Stimulated activated naive CD8-positive, alpha-beta T cell treated with anti-CD3 and anti-CD28 coated beads, Interleukin-15, amount 100 ng/mL, for 72 hours (primary cell): Measurements from ENCODE around the gene DNAH3.
"Not testable (repeated sequence)": the region's sequence is repeated elsewhere in the genome, so short reads cannot be mapped to it uniquely, and the experiment has no call there.

Source experiments
- ATAC-seq: fragments of 150-1000 bp; cut with Tn5 transposase; 2 replicates; pipeline ENCODE4 v1.10.0; 2021; ENCODE audit warnings: mild to moderate bottlenecking, moderate library complexity
- DNase-seq, 2 donors: peaks; one replicate each; pipeline ENCODE4 v3.0.0; 2021 to 2022
- H3K27ac Mint-ChIP-seq, 2 donors: one replicate each; pipeline ENCODE4 v1.8.0; 2022; ENCODE audit warnings: mild to moderate bottlenecking in 2 of 2, mixed read lengths in 2 of 2, moderate library complexity in 2 of 2
- H3K27me3 Mint-ChIP-seq: one replicate; pipeline ENCODE4 v1.8.0; 2022; ENCODE audit warnings: mixed read lengths
- H3K4me1 Mint-ChIP-seq: one replicate; pipeline ENCODE4 v1.8.0; 2022; ENCODE audit warnings: mild to moderate bottlenecking, mixed read lengths
- H3K4me3 Mint-ChIP-seq, 2 donors: one replicate each; pipeline ENCODE4 v1.8.0; 2022; ENCODE audit warnings: mild to moderate bottlenecking in 2 of 2, mixed read lengths in 2 of 2, moderate library complexity in 1 of 2
- H3K9me3 Mint-ChIP-seq, 2 donors: one replicate each; pipeline ENCODE4 v1.8.0; 2022; ENCODE audit warnings: mixed read lengths in 2 of 2

DNAH3 gene

DNA sequence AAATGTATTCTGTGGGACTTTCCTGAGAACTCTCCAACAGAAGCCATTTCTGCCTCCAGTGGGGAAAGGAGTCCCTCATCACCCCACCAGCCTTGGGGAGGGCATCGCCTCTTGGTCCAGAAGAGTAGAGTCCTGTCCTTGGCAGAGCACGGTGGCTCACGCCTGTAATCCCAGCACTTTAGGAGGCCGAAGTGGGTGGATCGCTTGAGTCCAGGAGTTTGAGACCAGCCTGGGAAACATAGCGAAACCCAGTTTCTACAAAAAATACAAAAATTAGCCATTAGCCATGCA, 209.1 kb downstream of the DNAH3 start:
- peak overlapping the region in 1 of 2 donors; percentile 48 for H3K27ac Mint-ChIP-seq
- no peaks in the 10 kb centered on the region for H3K27me3 Mint-ChIP-seq
- H3K4me1 Mint-ChIP-seq, result peaks cover 50% of the 10 kb centered on the region
- no peak for ATAC-seq
- peak overlapping the region in 1 of 2 donors; percentile 16 for H3K4me3 Mint-ChIP-seq
- no peak for DNase-seq
- no peaks in the 10 kb centered on the region for H3K9me3 Mint-ChIP-seq

DNA sequence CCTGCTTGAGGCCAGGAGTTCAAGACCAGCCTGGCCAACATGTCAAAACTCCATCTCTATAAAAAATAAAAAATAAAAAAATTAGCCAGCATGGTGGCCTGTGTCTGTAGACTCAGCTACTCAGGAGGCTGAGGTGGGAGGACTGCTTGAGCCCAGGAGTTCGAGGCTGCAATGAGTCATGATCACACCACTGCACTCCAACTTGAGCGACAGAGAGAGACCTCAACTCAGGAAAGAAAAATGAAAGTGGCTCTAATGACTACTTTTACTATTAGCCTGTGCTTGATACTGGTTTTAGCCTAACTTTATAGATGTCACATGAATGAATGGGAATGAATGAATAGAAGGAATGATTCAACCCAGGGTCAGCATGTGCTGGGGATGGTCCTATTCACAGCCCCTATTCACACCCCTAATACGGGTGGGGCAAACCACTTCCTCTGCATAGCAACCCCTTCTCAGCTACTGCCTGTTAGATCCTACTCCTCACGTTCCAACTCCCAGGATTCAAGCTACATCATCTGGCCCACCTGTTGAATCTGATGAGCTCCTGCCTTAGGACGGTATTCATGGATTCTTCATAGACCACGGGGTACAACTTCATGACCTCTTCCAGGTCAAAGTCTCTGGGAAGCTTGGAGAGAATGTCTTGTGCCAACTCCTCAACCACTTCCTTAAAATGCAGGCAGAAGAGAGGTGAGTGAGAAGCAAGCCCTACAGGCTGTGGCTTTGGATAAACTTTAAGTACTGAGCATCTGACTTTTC, 209.6 kb downstream of the DNAH3 start:
- Mint-ChIP-seq H3K9me3 (no peaks in the 10 kb centered on the region), H3K27me3 (no peaks in the 10 kb centered on the region), H3K4me3 (peak overlapping the region in 1 of 2 donors; percentile 16), H3K4me1 (peaks cover 50% of the 10 kb centered on the region), H3K27ac (peak overlapping the region in 1 of 2 donors; percentile 48)
- ATAC-seq (peak; percentile 49), DNase-seq (peak; percentile 7 to 21)

GRCh38 chr16:20939611-20940010, 211.0 kb downstream of the DNAH3 start:
- ATAC-seq (peak; percentile 59), DNase-seq (no peak)
- H3K9me3 Mint-ChIP-seq, result no peaks in the 10 kb centered on the region

GRCh38 chr16:20938426-20938825, 212.2 kb downstream of the DNAH3 start:
- H3K27ac Mint-ChIP-seq, result no peak overlapping the region
- ATAC-seq, result peak; percentile 67
- H3K27me3 Mint-ChIP-seq, result peaks cover 6% of the 10 kb centered on the region
- no peak for DNase-seq
- no peaks in the 10 kb centered on the region for H3K9me3 Mint-ChIP-seq
- peaks cover 33% of the 10 kb centered on the region for H3K4me1 Mint-ChIP-seq
- H3K4me3 Mint-ChIP-seq, result no peak overlapping the region

More at GRCh38 chr16:20939611-20940010, 211.0 kb downstream of the DNAH3 start:
- Mint-ChIP-seq H3K27me3 (peaks cover 6% of the 10 kb centered on the region), H3K27ac (no peak overlapping the region), H3K4me3 (no peak overlapping the region), H3K4me1 (peaks cover 45% of the 10 kb centered on the region)

DNA sequence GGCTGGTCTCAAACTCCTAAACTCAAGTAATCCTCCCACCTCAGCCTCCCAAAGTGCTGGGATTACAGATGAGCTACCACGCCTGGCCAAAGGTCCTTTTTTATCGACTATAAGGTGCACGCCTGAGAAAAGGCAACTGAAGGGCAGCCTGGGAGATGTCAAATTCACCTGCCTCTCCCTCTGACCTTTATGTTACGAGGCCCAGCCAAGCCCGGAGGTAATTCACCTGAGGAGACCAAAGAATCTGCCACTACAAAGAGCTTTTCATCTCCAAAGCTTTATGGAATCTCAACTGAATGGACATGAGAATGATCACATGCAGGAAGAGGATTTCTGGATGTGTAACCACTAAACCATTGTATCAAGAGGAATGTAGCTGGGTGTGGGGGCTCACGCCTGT, 212.9 kb downstream of the DNAH3 start:
- no peak overlapping the region for H3K4me3 Mint-ChIP-seq
- peaks cover 26% of the 10 kb centered on the region for H3K4me1 Mint-ChIP-seq
- peaks cover 6% of the 10 kb centered on the region for H3K27me3 Mint-ChIP-seq
- DNase-seq (no peak), ATAC-seq (no peak)
- H3K9me3 Mint-ChIP-seq, result no peaks in the 10 kb centered on the region
- no peak overlapping the region for H3K27ac Mint-ChIP-seq

GRCh38 chr16:20933589-20933988, 217.1 kb downstream of the DNAH3 start:
- H3K27me3 Mint-ChIP-seq, result peaks cover 6% of the 10 kb centered on the region
- no peaks in the 10 kb centered on the region for H3K9me3 Mint-ChIP-seq
- peaks cover 5% of the 10 kb centered on the region for H3K4me1 Mint-ChIP-seq
- no peak for ATAC-seq
- no peak overlapping the region for H3K27ac Mint-ChIP-seq
- no peak for DNase-seq
- H3K4me3 Mint-ChIP-seq, result no peak overlapping the region

- Mint-ChIP-seq H3K9me3 (no peaks in the 10 kb centered on the region), H3K4me1 (no peaks in the 10 kb centered on the region), H3K27me3 (peaks cover 6% of the 10 kb centered on the region), H3K4me3 (no peak overlapping the region), H3K27ac (no peak overlapping the region)
- ATAC-seq, result no peak
- DNase-seq, result no peak
These were observed 219.5 kb downstream of the DNAH3 start for GRCh38 chr16:20931066-20931600.

- Mint-ChIP-seq H3K4me1 (no peaks in the 10 kb centered on the region), H3K4me3 (no peak overlapping the region), H3K9me3 (no peaks in the 10 kb centered on the region), H3K27ac (no peak overlapping the region), H3K27me3 (peaks cover 6% of the 10 kb centered on the region)
- DNase-seq (no peak), ATAC-seq (no peak)
These were observed 220.3 kb downstream of the DNAH3 start for GRCh38 chr16:20930365-20930690.

DNA sequence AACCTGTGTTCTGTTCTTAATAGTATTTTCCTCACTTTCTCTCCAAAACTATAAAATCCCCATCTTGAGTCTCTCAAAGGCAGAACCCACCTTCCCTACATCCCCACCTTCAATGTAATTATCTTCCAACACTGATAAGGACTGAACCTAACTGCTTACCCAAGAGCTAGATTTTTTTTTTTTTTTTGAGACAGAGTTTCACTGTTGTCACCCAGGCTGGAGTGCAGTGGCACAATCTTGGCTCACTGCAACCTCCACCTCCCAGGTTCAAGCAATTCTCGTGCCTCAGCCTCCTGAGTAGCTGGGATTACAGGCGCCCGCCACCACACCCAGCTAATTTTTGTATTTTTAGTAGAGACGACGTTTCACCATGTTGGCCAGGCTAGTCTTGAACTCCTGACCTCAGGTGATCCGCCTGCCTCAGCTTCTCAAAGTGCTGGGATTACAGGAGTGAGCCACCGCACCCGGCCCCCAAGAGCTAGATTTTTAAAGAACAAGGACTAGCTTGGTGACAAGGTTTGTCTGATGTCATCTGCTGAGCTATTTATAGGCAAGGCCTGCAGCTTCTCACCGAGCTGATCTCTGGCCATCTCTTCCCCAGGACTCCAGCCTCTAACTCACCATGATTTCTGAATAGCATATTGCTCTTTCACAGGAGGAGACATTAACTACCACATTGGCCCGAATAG, 220.8 kb downstream of the DNAH3 start:
- H3K4me3 Mint-ChIP-seq, H3K4me1 Mint-ChIP-seq, H3K27me3 Mint-ChIP-seq, H3K27ac Mint-ChIP-seq, ATAC-seq, DNase-seq, H3K9me3 Mint-ChIP-seq: not testable (repeated sequence)

DNA sequence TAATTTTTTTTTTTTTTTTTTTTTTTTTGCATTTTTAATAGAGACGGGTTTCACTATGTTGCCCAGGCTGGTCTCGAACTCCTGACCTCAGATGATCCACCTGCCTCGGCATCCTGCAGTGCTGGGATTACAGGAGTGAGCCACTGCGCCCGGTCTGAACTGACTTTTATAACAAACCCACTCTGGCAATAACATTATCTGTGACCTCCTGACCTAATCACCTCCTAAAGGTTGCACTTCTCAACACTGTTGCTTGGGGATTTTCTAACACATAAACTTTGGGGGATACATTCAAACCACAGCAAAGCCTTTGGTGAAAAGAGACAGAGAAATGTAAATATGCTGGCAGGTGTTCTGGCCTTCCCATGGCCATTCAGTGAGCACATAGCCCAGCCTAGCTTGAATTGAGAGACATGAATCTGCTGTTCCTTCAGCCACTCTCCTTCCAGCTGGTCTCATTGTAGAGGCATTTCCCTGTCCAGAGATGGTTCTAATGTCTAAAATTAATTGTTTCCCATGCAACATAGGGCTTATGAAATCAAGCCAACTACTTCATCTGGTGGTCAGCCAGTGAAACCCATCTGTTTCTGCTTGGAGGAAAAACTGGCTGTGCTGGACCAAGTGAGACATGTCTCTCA, 221.8 kb downstream of the DNAH3 start:
- Mint-ChIP-seq H3K4me1 (no peaks in the 10 kb centered on the region), H3K27ac (no peak overlapping the region), H3K4me3 (no peak overlapping the region), H3K27me3 (no peaks in the 10 kb centered on the region), H3K9me3 (no peaks in the 10 kb centered on the region)
- ATAC-seq (no peak), DNase-seq (no peak)

DNA sequence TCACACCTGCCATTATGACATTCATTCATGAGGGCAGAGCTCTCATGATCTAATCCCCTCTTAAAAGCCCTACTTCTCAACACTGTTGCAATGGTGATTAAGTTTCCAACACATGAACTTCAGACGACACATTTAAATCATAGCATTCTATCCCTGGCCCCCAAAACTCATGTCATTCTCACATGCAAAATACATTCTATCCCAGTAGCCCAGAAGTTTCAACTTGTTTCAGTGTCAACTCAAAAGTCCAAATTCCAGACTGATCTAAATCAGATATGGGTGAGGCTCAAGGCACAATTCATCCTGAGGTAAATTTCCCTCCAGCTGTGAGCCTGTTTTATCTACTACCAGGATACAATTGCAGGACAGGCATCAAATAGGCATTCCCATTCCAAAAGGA, 224.9 kb downstream of the DNAH3 start:
- Mint-ChIP-seq H3K27me3 (no peaks in the 10 kb centered on the region), H3K27ac (no peak overlapping the region), H3K4me1 (no peaks in the 10 kb centered on the region), H3K9me3 (no peaks in the 10 kb centered on the region), H3K4me3 (no peak overlapping the region)
- no peak for DNase-seq
- no peak for ATAC-seq

GRCh38 chr16:20923876-20924275, 226.8 kb downstream of the DNAH3 start:
- H3K27ac Mint-ChIP-seq, result no peak overlapping the region
- H3K4me1 Mint-ChIP-seq, result peaks cover 17% of the 10 kb centered on the region
- no peak overlapping the region for H3K4me3 Mint-ChIP-seq
- H3K27me3 Mint-ChIP-seq, result no peaks in the 10 kb centered on the region
- H3K9me3 Mint-ChIP-seq, result no peaks in the 10 kb centered on the region
- DNase-seq (no peak), ATAC-seq (no peak)

- Mint-ChIP-seq H3K27me3 (no peaks in the 10 kb centered on the region), H3K4me1 (peaks cover 41% of the 10 kb centered on the region), H3K9me3 (no peaks in the 10 kb centered on the region), H3K27ac (no peak overlapping the region), H3K4me3 (no peak overlapping the region)
- no peak for DNase-seq
- no peak for ATAC-seq
These were observed 229.8 kb downstream of the DNAH3 start for GRCh38 chr16:20920799-20921198.

DNA sequence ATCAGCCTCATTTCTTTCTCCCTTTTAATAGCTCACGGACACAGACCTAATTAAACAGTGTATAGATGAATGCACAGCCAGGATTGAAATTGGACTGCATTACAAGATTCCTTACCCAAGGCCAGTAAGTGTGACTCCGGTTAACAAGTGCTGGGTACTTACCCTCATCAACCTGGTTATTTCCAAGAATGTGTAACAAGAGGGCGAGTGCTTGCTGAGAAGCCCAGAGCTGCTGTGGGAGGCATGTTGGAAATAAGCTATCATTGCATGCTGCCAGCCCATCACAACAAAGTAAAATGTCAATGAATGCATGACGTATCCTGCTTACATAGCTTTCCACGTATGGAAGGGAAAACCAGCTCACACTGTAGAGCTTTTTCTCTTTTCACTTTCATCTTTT, 230.6 kb downstream of the DNAH3 start:
- Mint-ChIP-seq H3K4me1 (peaks cover 46% of the 10 kb centered on the region), H3K9me3 (no peaks in the 10 kb centered on the region), H3K27ac (peak overlapping the region in 1 of 2 donors; percentile 34), H3K4me3 (no peak overlapping the region), H3K27me3 (no peaks in the 10 kb centered on the region)
- DNase-seq (no peak), ATAC-seq (peak; percentile 43)

DNA sequence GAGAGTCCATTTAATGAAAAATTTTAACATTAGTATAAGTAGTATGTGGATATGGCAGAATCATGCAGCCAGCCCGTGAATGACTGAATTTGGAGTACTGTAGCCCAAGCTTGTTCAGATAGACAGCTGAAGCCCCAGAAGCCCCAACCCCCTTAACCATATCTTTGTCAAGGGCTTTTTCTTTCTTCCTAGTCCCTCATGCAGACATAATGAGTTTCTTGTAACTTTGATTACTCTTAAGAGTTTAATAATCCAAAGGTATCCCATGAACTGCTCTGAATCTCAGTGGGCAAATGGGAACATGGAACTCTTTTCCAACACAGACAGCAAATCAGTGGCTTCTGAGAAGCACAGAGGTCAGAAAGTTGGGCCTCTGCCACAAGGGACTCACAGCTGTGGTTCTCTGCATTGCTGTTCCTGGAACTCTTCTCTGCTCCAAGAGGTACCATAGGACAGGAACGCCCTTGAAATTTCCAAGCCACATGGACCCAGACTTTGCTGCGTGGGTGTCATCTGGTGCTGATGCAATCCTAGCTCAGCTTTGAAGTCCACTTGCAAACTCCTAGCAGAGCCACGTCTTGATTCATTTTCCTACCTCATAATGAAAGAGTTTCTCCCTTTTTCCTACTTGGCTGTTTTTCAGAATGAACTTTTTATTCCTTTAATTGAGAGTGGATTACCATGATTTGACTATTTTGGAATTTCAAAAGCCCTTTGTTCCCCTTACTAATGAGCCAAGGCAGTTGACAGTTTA, 232.0 kb downstream of the DNAH3 start:
- ATAC-seq, result no peak

More for the DNA sequence above, 232.0 kb downstream of the DNAH3 start:
- Mint-ChIP-seq H3K4me3 (peak overlapping the region; percentile 36 to 37), H3K27me3 (no peaks in the 10 kb centered on the region), H3K9me3 (no peaks in the 10 kb centered on the region), H3K4me1 (peaks cover 49% of the 10 kb centered on the region), H3K27ac (peak overlapping the region; percentile 68 to 90)
- DNase-seq, result no peak
